Measurements from ENCODE around the gene SKP2.
A peak's percentile ranks its signal among the peaks of the same experiment; 100 is the strongest.

SKP2 gene

GRCh38 chr5:36202521-36202961, 50.6 kb downstream of the SKP2 start:
- FAIRE-seq, result no peak

GRCh38 chr5:36205329-36205728, 53.4 kb downstream of the SKP2 start:
- FAIRE-seq, result no peak

GRCh38 chr5:36206913-36207312, 55.0 kb downstream of the SKP2 start:
- no peak for FAIRE-seq

GRCh38 chr5:36208786-36209185, 56.9 kb downstream of the SKP2 start:
- no peak for FAIRE-seq

GRCh38 chr5:36209664-36210063, 57.8 kb downstream of the SKP2 start:
- peak; percentile 33 for FAIRE-seq

GRCh38 chr5:36214436-36214835, 62.5 kb downstream of the SKP2 start:
- FAIRE-seq, result no peak

- FAIRE-seq, result no peak
Measured at GRCh38 chr5:36215910-36216309, 64.0 kb downstream of the SKP2 start.

- FAIRE-seq, result no peak
Measured at GRCh38 chr5:36217567-36217966, 65.7 kb downstream of the SKP2 start.

GRCh38 chr5:36217988-36218387, 66.1 kb downstream of the SKP2 start:
- no peak for FAIRE-seq

GRCh38 chr5:36222620-36223019, 70.7 kb downstream of the SKP2 start:
- no peak for FAIRE-seq

- peak; percentile 35 for FAIRE-seq
Measured at GRCh38 chr5:36227046-36227445, 75.1 kb downstream of the SKP2 start.

- FAIRE-seq, result no peak
Measured at GRCh38 chr5:36228505-36228904, 76.6 kb downstream of the SKP2 start.

GRCh38 chr5:36230151-36230790, 78.4 kb downstream of the SKP2 start:
- FAIRE-seq, result no peak

- no peak for FAIRE-seq
Measured at GRCh38 chr5:36232533-36232932, 80.6 kb downstream of the SKP2 start.
